Stimulated activated CD8-positive, alpha-beta memory T cell treated with anti-CD3 and anti-CD28 coated beads, Interleukin-7, amount 100 ng/mL, for 1 hour (primary cell): ENCODE data around the gene ACTR3.

ENCODE experiments used
- DNase-seq, 2 donors: peaks; one replicate each; pipeline ENCODE4 v3.0.0-alpha.2; 2020; ENCODE audit warnings: low read depth in 2 of 2

ACTR3 gene

DNA sequence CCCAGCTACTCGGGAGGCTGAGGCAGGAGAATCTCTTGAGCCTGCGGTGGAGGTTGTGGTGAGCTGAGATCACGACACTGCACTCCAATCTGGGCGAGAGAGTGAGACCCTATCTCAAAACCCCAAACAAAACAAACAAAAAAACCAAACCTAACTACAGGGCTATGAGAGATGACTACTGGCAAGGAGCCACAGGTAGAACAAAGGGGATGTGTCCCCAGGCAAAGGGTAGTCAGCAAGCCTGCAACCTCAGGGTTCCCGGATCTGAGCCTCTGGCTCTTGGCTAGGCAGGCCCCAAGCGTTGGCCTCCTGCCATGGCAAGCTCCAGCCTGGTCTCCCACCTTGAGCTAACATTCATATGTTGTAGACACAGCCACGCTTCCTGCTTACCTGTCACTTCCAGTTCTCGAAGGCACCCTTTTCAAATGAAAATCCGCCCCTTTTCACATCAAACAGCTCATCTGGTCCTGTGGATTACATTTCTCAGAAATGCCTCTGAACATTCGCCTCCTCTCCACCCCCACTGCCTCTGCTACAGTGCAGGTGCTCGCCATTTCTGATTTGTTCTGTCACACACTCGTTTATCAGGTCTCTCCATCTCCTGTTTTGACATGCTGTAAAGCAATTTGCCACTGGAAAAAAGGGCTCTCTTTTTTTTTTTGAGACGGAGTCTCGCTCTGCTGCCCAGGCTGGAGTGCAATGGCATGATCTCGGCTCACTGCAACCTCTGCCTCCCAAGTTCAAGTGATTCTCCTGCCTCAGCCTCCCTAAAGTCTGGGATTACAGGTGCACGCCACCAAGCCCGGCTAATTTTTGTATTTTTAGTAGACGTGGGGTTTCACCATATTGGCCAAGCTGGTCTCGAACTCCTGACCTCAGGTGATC lies 13.1 kb upstream of the ACTR3 start:
- peak; percentile 13 to 41 for DNase-seq

DNA sequence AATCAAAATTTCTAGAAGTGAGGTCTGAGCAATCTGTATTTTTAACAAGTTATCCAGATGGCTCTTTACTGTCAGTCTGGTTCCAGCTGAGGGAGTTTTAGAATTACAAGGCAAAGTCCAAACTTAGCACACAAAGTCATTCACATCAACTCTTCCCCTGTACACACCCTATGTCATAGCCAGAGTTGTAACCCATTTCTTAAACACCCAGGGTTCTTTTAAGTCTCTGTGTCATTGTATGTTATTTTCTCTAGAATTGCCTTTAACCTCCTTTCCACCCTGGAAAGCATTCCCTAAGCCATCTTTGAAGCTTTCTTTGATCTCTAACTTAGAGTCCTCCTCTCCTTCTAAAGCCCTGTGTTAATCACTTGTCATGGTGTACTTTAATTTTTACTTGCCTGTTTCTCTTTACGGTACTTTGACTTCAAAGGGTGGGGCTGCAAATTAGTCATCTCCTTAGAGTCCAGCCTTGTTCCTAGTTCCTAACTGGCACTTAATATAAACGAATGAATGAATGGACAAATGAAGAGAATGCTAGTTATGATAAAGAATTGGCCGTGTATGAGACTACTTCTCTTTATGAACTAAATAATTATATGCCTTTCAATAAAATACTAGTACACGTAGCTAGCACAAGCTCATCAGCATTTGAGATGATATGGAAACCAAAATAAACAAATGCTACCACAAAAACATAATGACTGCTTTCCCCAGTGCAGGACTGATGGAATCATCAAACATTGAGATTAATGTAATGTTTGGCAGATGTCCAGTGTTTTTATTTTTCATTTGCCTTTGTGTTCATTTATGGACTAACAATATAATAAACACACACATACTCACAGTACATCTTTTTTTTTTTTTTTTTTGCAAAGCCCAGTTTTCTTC lies 11.9 kb upstream of the ACTR3 start:
- DNase-seq: no peak

DNA sequence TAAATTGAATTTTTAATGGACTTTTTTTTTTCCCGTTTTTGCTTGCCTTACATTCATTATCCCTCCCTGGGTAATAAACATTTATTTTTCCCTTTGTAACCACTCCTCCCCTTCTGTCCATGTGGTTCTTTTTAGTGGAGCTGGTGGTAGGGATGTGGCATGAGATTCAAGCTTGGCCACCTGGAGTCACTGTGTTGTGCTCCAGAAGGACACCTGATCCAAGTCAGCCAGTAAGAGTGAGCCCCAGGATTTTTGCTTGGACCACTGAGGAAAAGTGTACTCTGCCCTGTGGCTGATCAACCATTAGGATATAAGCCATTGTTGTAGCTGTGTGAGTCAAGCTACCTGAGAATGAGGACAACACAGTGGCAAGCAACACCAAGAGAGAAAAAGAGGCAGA lies 11.1 kb upstream of the ACTR3 start:
- no peak for DNase-seq

DNA sequence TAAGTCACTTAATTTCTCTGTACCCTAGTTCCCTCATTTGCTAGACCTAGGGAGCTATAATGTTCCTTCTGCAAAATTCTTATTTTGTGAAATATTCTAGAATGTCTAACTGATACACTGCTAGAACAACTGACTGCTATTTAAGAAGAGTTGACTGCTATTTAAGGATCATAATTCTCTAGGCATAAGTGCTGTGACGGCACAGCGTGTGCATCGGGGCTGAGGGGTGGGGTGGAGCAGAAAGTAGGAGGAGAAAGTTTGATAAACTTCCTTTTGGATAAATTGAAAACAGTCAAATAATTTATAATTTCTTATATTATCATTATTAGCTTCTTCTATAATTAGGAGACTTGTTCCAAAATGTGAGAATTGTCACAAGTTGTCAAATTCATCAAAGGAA lies 10.4 kb upstream of the ACTR3 start:
- no peak for DNase-seq

DNA sequence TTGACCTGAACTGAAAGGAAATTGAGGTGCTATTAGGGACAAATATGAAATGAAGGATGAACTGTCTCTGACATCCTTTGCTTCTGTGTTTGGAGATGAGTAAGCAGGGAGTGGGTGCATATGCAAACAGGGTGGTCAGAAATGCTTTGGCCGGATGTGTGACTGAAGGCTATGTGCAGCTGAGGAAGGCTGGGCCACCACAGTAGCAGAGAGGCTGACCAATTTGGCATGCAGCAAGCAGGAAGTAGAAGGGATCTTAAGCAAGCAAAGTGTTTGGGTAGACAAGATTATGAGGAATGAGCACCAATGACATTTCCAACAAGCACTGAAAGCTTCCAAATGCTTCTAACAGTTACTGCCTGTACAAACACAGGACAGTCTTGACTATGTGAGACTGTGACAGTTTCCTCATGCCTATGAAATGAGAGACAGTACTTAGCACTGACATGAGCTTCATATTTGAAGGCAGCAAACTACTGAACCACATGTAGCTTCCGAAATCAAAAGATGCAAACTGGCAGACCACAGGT lies 3.3 kb upstream of the ACTR3 start:
- no peak for DNase-seq

DNA sequence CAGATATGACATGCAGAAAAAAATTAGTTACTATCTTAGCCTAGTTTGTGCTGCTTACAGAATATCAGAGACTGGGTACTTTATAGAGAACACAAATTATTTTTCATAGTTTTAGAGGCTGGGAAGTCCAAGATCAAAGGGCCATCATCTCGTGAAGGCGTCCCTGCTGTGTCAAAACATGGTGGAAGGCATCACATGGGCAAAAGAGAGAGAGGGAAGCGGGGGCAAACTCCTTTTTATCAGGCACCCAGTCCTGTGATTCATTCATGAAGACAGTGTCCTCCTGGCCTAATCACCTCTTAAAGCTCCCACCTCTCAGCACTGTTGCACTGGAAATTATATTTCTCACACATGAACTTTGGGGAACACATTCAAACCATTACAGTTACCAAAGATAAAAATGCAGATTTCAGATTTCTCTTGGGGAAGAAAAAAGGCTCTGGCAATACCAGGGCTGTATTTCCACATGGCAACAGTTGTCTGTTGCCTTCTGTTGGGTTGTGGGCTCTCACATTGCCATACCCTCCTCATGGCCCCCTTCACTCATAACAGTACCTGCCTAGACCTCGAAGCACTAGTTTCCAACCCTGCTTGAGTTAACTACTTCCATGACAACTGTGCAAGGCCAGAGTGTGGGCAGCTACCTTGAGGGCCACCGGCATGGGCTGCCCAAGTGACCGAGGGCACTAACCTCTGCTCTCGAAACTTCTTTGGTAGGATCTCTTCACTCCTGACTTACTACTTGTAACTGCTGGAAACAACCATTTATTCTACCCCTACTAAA lies 2.7 kb upstream of the ACTR3 start:
- DNase-seq: no peak

DNA sequence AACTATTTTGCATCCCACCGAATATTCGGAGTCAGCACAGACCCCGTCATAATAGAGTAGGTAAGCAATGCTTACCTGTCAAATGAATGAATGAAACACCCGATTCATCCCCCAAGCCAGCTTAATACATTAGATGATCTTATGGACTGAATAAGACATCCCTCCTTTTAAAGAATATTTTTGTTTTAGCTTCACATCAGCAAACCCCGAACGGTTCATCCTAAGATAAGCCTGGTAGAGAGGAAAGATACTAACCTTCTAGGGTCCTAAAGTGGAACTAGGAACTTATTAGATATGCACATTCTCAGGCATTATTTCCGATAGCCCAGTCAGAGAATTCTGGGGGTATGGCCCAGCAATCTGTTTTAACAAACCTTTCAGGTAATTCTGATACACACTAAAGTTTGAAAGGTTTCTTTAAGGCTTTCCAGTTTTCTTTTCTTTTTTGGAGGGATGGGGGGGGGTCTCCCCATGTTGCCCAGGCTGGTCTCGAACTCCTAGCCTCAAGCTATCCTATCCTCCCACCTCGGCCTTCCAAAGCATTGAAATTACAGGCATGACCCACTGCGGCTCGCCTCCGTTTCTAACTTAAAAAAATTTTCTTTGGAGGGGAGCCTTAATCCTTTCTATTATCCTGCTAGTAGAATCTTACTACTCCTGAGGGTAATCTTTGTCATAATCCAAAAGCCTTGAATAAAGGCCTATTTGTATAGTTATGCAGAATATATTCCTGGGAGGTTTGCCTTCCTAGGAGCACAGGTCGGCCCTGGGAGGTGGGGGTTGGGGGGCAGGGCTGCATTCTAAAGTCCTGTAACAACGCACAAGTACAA lies 1.0 kb upstream of the ACTR3 start:
- DNase-seq: no peak

DNA sequence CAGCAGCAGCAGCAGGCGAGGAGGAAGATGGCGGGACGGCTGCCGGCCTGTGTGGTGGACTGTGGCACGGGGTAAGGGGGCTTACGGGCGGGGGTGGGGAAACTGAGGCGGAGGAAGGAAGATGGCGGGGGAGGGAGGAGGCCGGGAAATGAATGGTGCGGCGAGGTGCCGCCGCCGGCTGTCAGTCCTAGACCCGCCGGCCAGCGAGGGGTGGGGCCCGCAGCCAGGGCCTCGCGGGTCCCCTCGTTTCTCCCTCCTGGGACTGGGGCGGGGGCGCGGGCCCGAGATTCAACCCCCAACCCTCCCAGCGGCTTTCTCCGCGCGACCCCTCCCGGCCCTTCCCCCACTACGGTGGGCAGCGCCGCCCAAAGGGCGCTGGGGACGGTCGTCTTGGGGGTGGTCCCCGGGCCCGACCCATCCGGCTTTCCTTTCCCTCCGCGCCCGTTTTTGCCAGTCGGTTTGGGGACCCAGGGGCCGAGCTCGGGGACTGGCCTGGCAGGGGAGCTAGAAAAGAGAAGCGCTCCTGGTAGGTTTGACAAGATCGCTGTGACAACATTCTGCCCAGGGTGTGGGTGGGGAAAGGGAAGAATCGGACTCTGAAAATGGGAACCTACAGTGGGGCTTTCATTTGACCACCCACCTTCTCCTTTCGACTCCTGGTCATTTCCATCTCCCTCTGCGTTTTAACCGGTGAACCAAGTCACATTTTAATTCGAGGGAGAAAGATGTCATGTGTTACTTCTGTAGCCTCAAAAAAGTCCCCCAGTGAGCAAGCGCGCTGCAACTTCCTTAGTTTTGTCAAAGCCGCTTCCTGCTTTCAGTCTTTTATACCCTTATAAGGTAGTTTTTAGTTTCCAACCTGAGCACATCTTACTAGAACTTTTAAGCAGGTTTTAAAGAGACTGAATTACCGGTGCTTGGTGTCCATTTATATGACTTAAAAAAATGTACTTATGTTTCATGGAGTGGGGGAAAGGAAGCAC lies 655 bp downstream of the ACTR3 start:
- DNase-seq: peak; percentile 47 to 53

DNA sequence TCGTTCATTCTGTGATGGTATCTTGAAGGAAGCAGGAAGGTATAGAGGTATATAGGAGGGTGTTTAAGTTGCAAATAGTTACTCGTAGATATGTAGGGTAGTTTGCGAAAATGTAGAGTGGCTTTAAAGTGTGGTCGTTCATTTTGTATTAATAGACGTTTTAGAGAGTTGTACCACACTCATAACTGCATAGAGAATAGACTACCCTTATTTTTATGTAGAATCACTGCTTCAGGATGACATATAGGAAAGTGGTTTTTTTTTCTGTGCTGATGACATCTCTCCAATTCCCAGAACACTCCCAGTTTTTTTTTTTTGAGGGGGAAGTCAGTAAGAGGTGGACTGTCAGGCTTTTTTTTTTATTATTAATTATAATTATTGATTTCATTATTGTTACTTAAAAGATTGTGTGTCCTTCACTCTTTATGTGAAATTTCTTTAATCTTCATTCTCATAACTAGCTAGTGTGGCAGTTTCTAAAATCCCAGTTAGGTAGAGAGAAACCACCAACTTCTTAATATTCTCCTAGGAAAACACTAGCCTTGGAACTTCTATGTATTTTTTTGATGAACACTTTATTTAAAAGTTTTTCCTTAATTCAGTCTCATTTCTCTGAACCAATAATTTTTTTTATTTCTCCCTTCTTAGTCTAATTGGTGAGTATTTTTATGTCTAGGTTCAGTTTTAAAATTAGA lies 1.5 kb downstream of the ACTR3 start:
- no peak for DNase-seq

DNA sequence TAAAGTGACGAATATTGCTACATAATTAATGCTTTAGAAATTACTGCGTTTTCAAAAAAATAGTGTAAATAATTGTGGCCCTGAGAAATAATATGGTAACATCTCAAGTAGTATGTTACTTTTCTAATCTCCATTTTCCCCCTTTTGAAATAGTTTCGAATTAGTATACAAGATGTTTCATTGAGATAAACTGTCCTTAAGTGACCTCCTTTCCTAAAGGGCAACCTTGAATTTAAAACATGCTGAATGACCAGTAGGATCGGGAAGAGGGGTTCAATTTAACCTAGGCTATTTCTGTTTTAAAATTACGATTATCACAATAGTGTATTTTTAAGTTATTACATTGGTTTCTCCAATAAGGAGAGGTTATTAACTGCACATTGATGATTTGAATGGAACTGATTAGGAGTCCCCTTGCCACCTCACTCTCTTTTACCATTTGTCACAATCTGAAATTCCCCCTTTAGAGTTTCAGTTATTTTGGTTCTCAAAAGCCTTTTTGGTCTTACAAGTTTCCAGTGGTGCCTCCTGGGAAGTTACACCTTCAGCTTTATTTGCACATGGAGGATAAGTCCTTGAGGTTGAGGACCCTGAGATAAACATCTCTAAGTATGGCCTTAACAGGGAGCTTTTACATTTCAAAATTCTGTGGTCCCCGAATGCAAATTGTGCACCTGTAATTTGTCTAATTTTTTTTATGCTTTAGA lies 2.3 kb downstream of the ACTR3 start:
- no peak for DNase-seq

DNA sequence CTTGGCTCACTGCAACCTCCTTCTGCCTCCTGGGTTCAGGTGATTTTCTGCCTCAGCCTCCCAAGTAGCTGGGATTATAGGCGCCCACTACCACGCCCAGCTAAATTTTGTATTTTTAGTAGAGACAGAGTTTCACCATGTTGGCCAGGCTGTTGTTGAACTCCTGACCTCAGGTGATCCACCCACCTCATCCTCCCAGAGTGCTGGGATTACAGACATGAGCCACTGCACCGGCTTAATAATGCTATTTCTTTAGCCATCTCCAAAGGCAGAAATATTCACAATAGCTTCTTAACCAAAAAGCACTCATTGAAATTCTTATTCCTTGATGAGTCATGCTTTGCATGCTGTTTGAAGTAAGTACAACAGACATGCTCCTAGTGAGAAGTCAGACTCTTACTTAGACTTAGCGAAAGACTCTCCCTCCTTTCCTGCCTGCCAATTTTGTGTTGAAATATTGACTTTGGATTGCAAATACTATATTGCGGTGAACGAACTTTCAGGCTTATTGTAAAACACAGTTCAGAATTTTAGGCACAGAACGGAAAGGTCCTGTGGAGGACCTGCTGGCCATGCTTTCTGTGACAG lies 4.4 kb downstream of the ACTR3 start:
- DNase-seq: no peak

DNA sequence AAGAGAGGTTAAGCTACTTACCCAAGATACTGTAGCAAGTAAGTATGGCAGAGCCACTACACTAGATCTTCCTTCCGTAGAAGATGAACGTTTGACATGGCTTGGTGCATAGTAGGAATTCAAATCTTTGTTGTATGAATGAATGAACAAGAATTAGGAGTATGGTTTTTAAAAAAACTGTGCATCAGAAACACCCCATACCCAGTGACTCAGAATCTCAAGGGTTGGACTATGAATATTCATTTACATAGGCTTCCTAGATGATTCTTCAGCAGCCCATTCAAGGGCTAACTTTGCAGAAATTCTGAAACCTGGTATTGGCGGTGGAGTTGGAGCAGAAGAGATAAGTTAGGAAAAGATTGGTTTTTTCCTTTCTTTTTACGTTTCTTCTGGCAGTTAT lies 5.4 kb downstream of the ACTR3 start:
- no peak for DNase-seq

DNA sequence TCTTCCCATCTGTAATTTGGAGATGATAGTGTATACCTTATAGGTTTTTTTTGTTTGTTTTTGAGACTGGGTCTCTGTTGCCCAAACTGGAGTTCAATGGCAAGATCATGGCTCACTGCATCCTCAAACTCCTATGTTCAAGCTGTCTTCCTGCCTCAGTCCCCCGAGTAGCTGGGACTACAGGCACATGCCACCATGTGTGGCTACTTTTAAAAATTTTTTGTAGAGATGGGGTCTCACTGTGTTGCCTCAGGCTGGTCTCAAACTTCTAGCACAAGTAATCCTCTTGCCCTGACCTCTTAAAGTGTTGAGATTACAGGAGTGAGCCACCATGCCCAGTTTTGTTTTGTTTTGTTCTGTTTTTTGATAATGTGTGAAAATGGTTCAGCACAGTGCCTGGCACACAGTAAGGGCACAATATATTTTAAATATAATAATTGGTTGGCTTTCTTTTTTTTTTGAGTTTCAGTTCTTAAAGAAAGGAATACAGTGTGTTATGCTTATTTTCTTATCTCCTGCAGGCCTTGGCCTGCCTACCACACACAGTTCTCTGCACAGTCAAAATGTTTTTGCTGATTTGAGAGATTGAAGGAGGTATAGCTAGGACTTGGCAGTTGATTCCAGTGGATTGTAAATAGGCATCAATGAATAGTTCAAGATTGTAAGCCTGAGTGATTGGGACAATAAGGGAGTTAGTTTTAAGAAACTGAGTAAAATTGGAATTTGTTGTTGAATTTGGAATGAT lies 6.1 kb downstream of the ACTR3 start:
- no peak for DNase-seq

DNA sequence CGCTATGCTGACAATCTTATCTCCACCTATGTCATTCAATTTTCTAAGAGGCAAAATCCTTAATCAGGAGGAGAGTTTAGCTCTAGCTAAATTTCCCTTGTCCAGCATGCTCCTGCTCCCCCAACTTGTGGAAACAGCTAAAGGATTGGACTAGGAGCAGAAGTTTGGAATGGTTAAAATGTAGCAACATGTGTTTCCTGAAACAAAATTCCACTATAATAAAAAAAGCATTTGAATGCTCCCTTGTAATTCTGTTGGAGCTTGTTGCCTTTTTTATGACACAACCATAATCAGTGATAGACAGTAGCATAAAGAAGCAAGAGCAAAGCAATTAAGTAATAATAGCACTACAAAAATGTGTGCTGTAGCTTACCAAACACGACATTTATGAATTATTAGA lies 6.9 kb downstream of the ACTR3 start:
- no peak for DNase-seq

DNA sequence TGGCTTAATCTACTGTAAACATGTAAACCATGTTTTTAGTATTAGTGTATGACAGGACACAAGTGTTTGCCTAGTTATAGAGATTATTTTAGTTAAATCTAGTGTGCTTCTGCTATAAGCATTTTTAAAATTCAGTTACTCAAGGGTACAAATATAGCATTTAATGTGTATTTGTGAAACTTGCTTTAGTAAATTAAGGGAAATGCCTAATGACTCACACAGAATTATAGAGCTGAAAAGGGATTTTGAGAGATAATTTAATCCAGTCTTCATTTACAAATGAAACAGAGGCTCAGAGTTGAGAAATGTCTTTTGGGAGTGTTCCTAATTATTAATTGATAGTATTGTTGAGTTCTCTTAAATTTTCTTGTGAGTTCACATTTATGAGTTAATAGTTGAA lies 8.2 kb downstream of the ACTR3 start:
- no peak for DNase-seq

DNA sequence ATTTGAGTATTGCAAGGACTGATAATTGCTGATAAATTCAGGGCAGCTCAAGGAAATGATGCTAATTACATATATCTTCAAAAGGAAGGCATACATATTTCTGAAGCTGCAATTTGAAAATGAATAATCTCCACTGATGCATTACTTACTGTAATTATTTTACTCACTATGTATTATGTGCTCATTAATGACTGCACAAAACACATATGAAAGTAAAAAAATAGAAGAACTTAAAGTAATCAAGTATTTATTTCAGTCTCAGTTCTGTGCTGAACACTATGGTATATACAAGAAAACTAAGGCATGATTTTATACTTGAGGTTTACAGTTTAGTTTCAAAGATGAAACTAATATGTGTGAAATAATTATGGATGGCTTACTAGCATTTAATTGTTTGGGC lies 9.3 kb downstream of the ACTR3 start:
- DNase-seq: no peak

DNA sequence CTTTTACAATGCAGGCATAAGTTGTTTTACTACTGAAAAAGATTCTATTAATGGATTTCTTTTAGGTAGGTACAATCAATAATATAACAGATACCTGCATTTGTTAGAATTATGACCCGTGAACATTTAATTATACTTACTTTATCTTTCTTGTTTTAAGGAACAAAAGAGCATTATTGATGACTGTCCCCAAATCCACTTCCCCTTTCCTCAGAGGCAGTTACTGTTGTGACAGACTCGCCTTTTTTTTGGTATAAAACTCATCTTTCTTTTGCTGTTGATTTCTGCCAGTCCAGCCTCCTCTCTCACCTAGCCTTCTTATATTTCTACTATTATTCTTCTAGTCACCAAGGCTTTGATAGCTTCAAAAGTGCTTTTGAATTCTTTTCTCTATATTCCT lies 12.1 kb downstream of the ACTR3 start:
- DNase-seq: no peak
